Ramos (cell line): ENCODE data around the gene NR2F1.
"Not testable (repeated sequence)": the region's sequence is repeated elsewhere in the genome, so short reads cannot be mapped to it uniquely, and the experiment has no call there.

ENCODE experiments used
- in situ Hi-C: fragments of 300-500 bp; cut with MboI; formaldehyde crosslinking; loops from one replicate; pipeline ENCODE4 v1.14.3; 2022; ENCODE audit warnings: low sequenced_read_pairs; ENCODE audit not compliant: unreplicated experiment

The NR2F1 gene

GRCh38 chr5:93582677-93583438 is at the start of gene NR2F1:
NR2F1 (plus strand) TSS chr5:93583222; CDS start chr5:93585024, 1,802 bp downstream.
- in situ Hi-C loops: loop anchor here (25.0 kb wide), 1 partner anchor 329 kb away; no protein-coding TSS in a partner anchor

- in situ Hi-C loops: no loop called here
Measured at GRCh38 chr5:93545872-93546271, 37.1 kb upstream of the NR2F1 start.

GRCh38 chr5:93549594-93549993 is 33.4 kb upstream of the NR2F1 start:
- in situ Hi-C loops: not testable (repeated sequence)

- in situ Hi-C loops: no loop called here
Measured at GRCh38 chr5:93557021-93557604, 25.9 kb upstream of the NR2F1 start.

- in situ Hi-C loops: no loop called here
Measured at GRCh38 chr5:93566091-93566490, 16.9 kb upstream of the NR2F1 start.

GRCh38 chr5:93567424-93567823 is 15.6 kb upstream of the NR2F1 start:
- in situ Hi-C loops: no loop called here

GRCh38 chr5:93569300-93570160 is 13.5 kb upstream of the NR2F1 start:
- in situ Hi-C loops: no loop called here

GRCh38 chr5:93570294-93571113 is 12.5 kb upstream of the NR2F1 start:
- in situ Hi-C loops: no loop called here

GRCh38 chr5:93571114-93571949 is 11.7 kb upstream of the NR2F1 start:
- in situ Hi-C loops: no loop called here

GRCh38 chr5:93572101-93572607 is 10.9 kb upstream of the NR2F1 start:
- in situ Hi-C loops: no loop called here

GRCh38 chr5:93572608-93573353 is 10.2 kb upstream of the NR2F1 start:
- in situ Hi-C loops: no loop called here

GRCh38 chr5:93573354-93574351 is 9.4 kb upstream of the NR2F1 start:
- in situ Hi-C loops: no loop called here

GRCh38 chr5:93574491-93575305 is 8.3 kb upstream of the NR2F1 start:
- in situ Hi-C loops: loop anchor here (25.0 kb wide), 1 partner anchor 338 kb away; no protein-coding TSS in a partner anchor

GRCh38 chr5:93575461-93576414 is 7.3 kb upstream of the NR2F1 start:
- in situ Hi-C loops: loop anchor here (25.0 kb wide), 1 partner anchor 337 kb away; no protein-coding TSS in a partner anchor
